K562 (cell line): Measurements from ENCODE around the gene ELOVL5. TPM values are rescaled to one million over a fixed set of nuclear protein-coding genes. Genes with fewer than 3 reads are reported as not detected.

Source experiments
- ATF2 ChIP-seq: sonication (generic); formaldehyde crosslinking; IDR thresholded peaks from 2 replicates; pipeline ENCODE4 v1.8.1; 2022; ENCODE audit warnings: missing genetic modification reagents
- BRCA1 ChIP-seq, 2 experiments: fragments of 450-650 bp in 1 of 2; sonication (generic) in 1 of 2; formaldehyde crosslinking in 1 of 2; IDR thresholded peaks; 2 replicates each; pipeline versions ENCODE4 v1.5.0 to v1.6.1; 2017 to 2020; ENCODE audit warnings: mild to moderate bottlenecking in 1 of 2, missing genetic modification reagents in 1 of 2
- BRD4 ChIP-seq: fragments of 200-600 bp; sonication (generic); IDR thresholded peaks from 2 replicates; pipeline ENCODE4 v1.6.1; 2017; ENCODE audit warnings: inconsistent platforms
- DNMT1 ChIP-seq: fragments of 450-650 bp; IDR thresholded peaks from 2 replicates; pipeline ENCODE4 v1.6.1; 2016; ENCODE audit warnings: antibody characterized with exemption, mild to moderate bottlenecking
- GTF2B ChIP-seq: IDR thresholded peaks from 2 replicates; pipeline ENCODE4 v1.6.1; 2011; ENCODE audit not compliant: insufficient read length; ENCODE audit errors: extremely low read depth
- HIVEP1 ChIP-seq: fragments of 250-450 bp; sonication (Bioruptor Pico); IDR thresholded peaks from 2 replicates; pipeline ENCODE4 v1.4.0; 2020; ENCODE audit warnings: mild to moderate bottlenecking
- HNRNPLL ChIP-seq: fragments of 200-400 bp; formaldehyde crosslinking; IDR thresholded peaks from 2 replicates; pipeline ENCODE4 v1.6.1; 2017; ENCODE audit warnings: low read length, low read depth, mild to moderate bottlenecking; ENCODE audit not compliant: poor library complexity, severe bottlenecking
- KLF13 ChIP-seq: fragments of 450-650 bp; IDR thresholded peaks from 2 replicates; pipeline ENCODE4 v1.6.1; 2016; ENCODE audit warnings: missing genetic modification characterization, low read depth, mild to moderate bottlenecking, missing compliant biosample characterization, moderate library complexity, borderline replicate concordance
- MGA ChIP-seq: fragments of 450-650 bp; IDR thresholded peaks from 2 replicates; pipeline ENCODE4 v1.6.1; 2016; ENCODE audit warnings: mild to moderate bottlenecking, moderate library complexity
- NCOR1 ChIP-seq: fragments of 450-650 bp; IDR thresholded peaks from 2 replicates; pipeline ENCODE4 v1.6.1; 2016; ENCODE audit warnings: mild to moderate bottlenecking, moderate library complexity
- SLC30A9 ChIP-seq: fragments of 250-450 bp; sonication (Bioruptor Pico); IDR thresholded peaks from 2 replicates; pipeline ENCODE4 v1.8.0; 2022; ENCODE audit warnings: mild to moderate bottlenecking, moderate library complexity
- SRSF3 ChIP-seq: fragments of 200-400 bp; formaldehyde crosslinking; IDR thresholded peaks from 2 replicates; pipeline ENCODE4 v1.6.1; 2016; ENCODE audit warnings: mild to moderate bottlenecking, low read length, moderate library complexity; ENCODE audit not compliant: insufficient read depth
- SUPT5H ChIP-seq: fragments of 450-650 bp; IDR thresholded peaks from 2 replicates; pipeline ENCODE4 v1.6.1; 2016
- polyA plus RNA-seq, 8 experiments: library from polyadenylated mRNA; depleted of rRNA in 4 of 8; stranded (reverse) in 5 of 8; unstranded in 3 of 8; fragments of >200 nt; fragmentation: Nextera tagmentation in 2 of 8; fragmentation: Illumina TruSeq in 1 of 8; extraction: Ambion mirVana in 2 of 8; extraction: Trizol in 1 of 8; gene quantifications; 2 replicates each; pipeline versions ENCODE4 v1.2.1 to v1.2.3, GENCODE V29; 2011 to 2014; ENCODE audit warnings: inconsistent platforms in 1 of 8, missing spikeins in 1 of 8
- total RNA-seq, 7 experiments: library from RNA; depleted of rRNA in 6 of 7; stranded (reverse); fragments of >200 nt in 6 of 7; fragmentation: Illumina TruSeq in 2 of 7; extraction: Trizol in 2 of 7; gene quantifications; 2 replicates each; pipeline versions ENCODE4 v1.2.1 to v1.2.3, GENCODE V29; 2011 to 2021; ENCODE audit warnings: low replicate concordance in 1 of 7

ELOVL5 gene
- total and polyA plus RNA-seq, 9 of the 15 experiments (the other 6 are each of a cell fraction or from before 2014, with no cell fraction given) = 70.6 to 245 (median 132) TPM

GRCh38 chr6:53358440-53359094 is 9.8 kb upstream of the ELOVL5 start (continued):
- 0 out of 2 replicates have a peak, but pooled peaks have one; percentile 17 for TF ChIP-seq KLF13 (tag)
- TF ChIP-seq GTF2B = no peak
- TF ChIP-seq BRCA1 (IDR thresholded peaks at IDR 0.05) = no peak
- no peak for TF ChIP-seq BRCA1 (CRISPR knock-in tag; IDR thresholded peaks at IDR 0.05)
- no peak for TF ChIP-seq DNMT1
- TF ChIP-seq NCOR1 = no peak
- TF ChIP-seq HNRNPLL = no peak
- TF ChIP-seq HIVEP1 (CRISPR knock-in tag) = no peak
- TF ChIP-seq SUPT5H = peak; percentile 59
- TF ChIP-seq ATF2 (CRISPR knock-in tag) = no peak
- TF ChIP-seq MGA = peak; percentile 80
- TF ChIP-seq SRSF3 = no peak
- TF ChIP-seq SLC30A9 (CRISPR knock-in tag) = no peak
- peak; percentile 76; the same call in 1 of the 2 replicates for TF ChIP-seq BRD4
